Naive thymus-derived CD4-positive, alpha-beta T cell (primary cell): Measurements from ENCODE around the gene ZDHHC1. TPM values are rescaled to one million over a fixed set of nuclear protein-coding genes. Genes with fewer than 3 reads are reported as not detected.
A peak's percentile ranks its signal among the peaks of the same experiment; 100 is the strongest.
"Not testable (repeated sequence)": the region's sequence is repeated elsewhere in the genome, so short reads cannot be mapped to it uniquely, and the experiment has no call there.

Source experiments
- ATAC-seq: fragments of 150-1000 bp; cut with Tn5 transposase; 2 replicates; pipeline ENCODE4 v1.10.0; 2021; ENCODE audit warnings: mild to moderate bottlenecking, moderate library complexity
- CTCF ChIA-PET: fragments of 350-600 bp; sonication (Branson Sonifier 250); formaldehyde crosslinking; loops from one replicate; lab custom pipeline; 2021; ENCODE audit warnings: antibody characterized with exemption; lab: Charles Lee
- POLR2A ChIA-PET: fragments of 350-600 bp; sonication (Branson Sonifier 250); formaldehyde crosslinking; loops from one replicate; lab custom pipeline; 2021; ENCODE audit warnings: antibody characterized with exemption, inconsistent platforms; lab: Charles Lee
- DNase-seq, 9 donors: peaks; one replicate each; pipeline versions ENCODE4 v3.0.0 to v3.0.0-alpha.2; 2020 to 2022; ENCODE audit warnings: mixed read lengths in 1 of 9
- H3K27ac ChIP-seq: one replicate; pipeline ENCODE4 v1.7.0; 2013; ENCODE audit warnings: mild to moderate bottlenecking, low read depth, low read length, moderate library complexity
- H3K27me3 ChIP-seq, 2 donors: one replicate each; pipeline ENCODE4 v1.7.0; 2013; ENCODE audit warnings: low read length in 2 of 2, mild to moderate bottlenecking in 2 of 2, moderate library complexity in 2 of 2; ENCODE audit not compliant: control insufficient read depth in 2 of 2, insufficient read depth in 2 of 2
- H3K36me3 ChIP-seq, 3 experiments: 1 replicate in 2 of 3; 2 replicates in 1 of 3; pipeline ENCODE4 v1.7.0; 2013; ENCODE audit warnings: low read length in 3 of 3, mild to moderate bottlenecking in 3 of 3, moderate library complexity in 1 of 3; ENCODE audit not compliant: insufficient read depth in 3 of 3, control insufficient read depth in 2 of 3
- H3K4me1 ChIP-seq, 2 donors: one replicate each; pipeline ENCODE4 v1.7.0; 2013; ENCODE audit warnings: low read length in 2 of 2, mild to moderate bottlenecking in 2 of 2, moderate library complexity in 1 of 2; ENCODE audit not compliant: control insufficient read depth in 2 of 2, insufficient read depth in 2 of 2
- H3K4me3 ChIP-seq: 2 replicates; pipeline ENCODE4 v1.7.0; 2013; ENCODE audit warnings: mild to moderate bottlenecking, low read length
- H3K9me3 ChIP-seq, 3 experiments: 1 replicate in 2 of 3; 2 replicates in 1 of 3; pipeline ENCODE4 v1.7.0; 2013; ENCODE audit warnings: low read length in 3 of 3; ENCODE audit not compliant: control insufficient read depth in 2 of 3
- H3K27ac Mint-ChIP-seq, 9 donors: one replicate each; pipeline ENCODE4 v1.8.0; 2020 to 2022; ENCODE audit warnings: mixed read lengths in 9 of 9, mild to moderate bottlenecking in 8 of 9, moderate library complexity in 5 of 9, inconsistent platforms in 2 of 9
- H3K27me3 Mint-ChIP-seq, 5 donors: one replicate each; pipeline ENCODE4 v1.8.0; 2021 to 2022; ENCODE audit warnings: mixed read lengths in 5 of 5, mild to moderate bottlenecking in 1 of 5
- H3K36me3 Mint-ChIP-seq, 5 donors: one replicate each; pipeline ENCODE4 v1.8.0; 2020 to 2022; ENCODE audit warnings: mixed read lengths in 5 of 5, mild to moderate bottlenecking in 3 of 5, inconsistent platforms in 1 of 5
- H3K4me1 Mint-ChIP-seq, 7 donors: one replicate each; pipeline ENCODE4 v1.8.0; 2020 to 2022; ENCODE audit warnings: mixed read lengths in 7 of 7, mild to moderate bottlenecking in 3 of 7, inconsistent platforms in 1 of 7
- H3K4me3 Mint-ChIP-seq, 10 donors: one replicate each; pipeline ENCODE4 v1.8.0; 2020 to 2022; ENCODE audit warnings: mild to moderate bottlenecking in 10 of 10, mixed read lengths in 10 of 10, moderate library complexity in 6 of 10, inconsistent platforms in 2 of 10
- H3K9me3 Mint-ChIP-seq, 11 donors: one replicate each; pipeline ENCODE4 v1.8.0; 2020 to 2022; ENCODE audit warnings: mixed read lengths in 11 of 11, mild to moderate bottlenecking in 4 of 11, inconsistent platforms in 1 of 11, moderate library complexity in 1 of 11
- intact Hi-C, 2 donors: fragments of 100-400 bp; cut with micrococcal nuclease; formaldehyde crosslinking; loops; one replicate each; pipeline ENCODE4 v1.15.1; 2023
- polyA plus RNA-seq, 2 donors: library from polyadenylated mRNA; unstranded; fragments of 300-500 nt; fragmentation: Illumina TruSeq; gene quantifications; one replicate each; pipeline ENCODE4 v1.2.3, GENCODE V29; 2021
- total RNA-seq, 6 experiments: library from RNA in 5 of 6; stranded (reverse) in 5 of 6; gene quantifications; 1 replicate in 5 of 6; 2 replicates in 1 of 6; pipeline ENCODE4 v1.2.3 and lab custom pipeline; 2021 to 2026

Gene ZDHHC1
- total and polyA plus RNA-seq, 7 experiments from 2014 or later = 0.34 to 3.6 (median 0.48) TPM; not detected in 4

DNA sequence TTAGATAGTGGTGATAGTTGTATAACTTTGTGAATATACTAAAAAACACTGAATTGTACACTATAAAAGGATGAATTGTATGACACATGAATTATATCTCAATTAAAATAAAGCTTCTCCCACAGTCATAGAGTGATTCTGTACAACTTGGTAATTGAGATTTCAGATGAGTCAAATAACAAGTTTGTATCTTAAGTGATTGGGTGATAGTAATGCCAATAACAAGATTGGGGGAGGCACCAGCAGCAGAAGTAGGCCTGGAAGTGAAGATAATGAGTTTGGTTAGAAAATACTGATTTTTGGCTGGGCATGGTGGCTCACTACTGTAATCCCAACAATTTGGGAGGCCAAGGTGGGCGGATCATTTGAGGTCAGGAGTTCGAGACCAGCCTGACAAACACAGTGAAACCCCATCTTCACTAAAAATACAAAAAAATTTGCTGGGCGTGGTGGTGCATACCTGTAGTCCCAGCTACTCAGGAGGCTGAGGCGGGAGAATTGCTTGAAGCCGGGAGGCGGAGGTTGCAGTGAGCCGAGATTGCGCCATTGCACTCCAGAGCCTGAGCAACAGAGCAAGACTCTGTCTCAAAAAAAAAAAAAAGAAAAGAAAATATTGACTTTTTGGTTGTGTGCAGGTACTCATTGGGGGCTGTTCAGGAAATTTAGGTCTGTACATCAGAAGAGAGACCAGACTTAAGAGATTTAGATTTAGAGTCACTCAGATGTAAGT lies 56.6 kb downstream of the ZDHHC1 start:
- H3K27me3 Mint-ChIP-seq = peaks cover 0 to 29% (median 3%) of the 10 kb centered on the region in 5 donors
- H3K27me3 ChIP-seq, CTCF ChIA-PET, H3K9me3 ChIP-seq, H3K4me3 Mint-ChIP-seq, H3K4me1 ChIP-seq, H3K9me3 Mint-ChIP-seq, DNase-seq, H3K4me3 ChIP-seq, POLR2A ChIA-PET, ATAC-seq, H3K27ac Mint-ChIP-seq, H3K36me3 Mint-ChIP-seq, H3K27ac ChIP-seq, H3K36me3 ChIP-seq: not testable (repeated sequence)
- intact Hi-C loops = loop anchor here in 1 of 2 donors (10.0 kb wide), 1 partner anchor 105 kb away; no protein-coding TSS in a partner anchor
- peaks cover under 1 to 15% (median 9%) of the 10 kb centered on the region in 7 donors for H3K4me1 Mint-ChIP-seq

DNA sequence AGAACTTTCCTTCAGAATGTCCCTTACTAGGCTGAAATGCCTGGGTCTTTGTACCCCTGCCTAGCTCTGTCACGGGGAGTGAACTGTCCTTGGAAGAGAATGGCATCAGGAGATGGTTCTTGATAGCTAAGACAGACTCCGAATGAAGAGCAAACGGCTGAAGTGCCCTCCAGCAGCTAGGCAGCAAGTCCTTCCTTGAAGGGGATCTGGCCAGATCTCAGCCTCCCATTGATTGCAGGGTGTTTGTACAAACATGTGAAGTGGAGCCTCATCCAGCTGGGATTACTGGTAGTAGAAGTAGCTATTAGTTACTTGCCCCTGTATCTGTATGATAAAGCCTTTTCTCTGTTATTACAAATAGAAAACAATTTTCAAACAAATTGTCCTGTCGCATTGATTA lies 58.7 kb downstream of the ZDHHC1 start:
- H3K4me3 ChIP-seq = no peak overlapping the region
- Mint-ChIP-seq H3K9me3 (no peaks in the 10 kb centered on the region), H3K36me3 (no peaks in the 10 kb centered on the region), H3K4me3 (no peak overlapping the region), H3K4me1 (no peaks in the 10 kb centered on the region), H3K27me3 (peaks cover 0 to 23% (median 3%) of the 10 kb centered on the region in 5 donors), H3K27ac (no peak overlapping the region)
- no peaks in the 10 kb centered on the region for H3K4me1 ChIP-seq
- H3K27ac ChIP-seq = no peak overlapping the region
- intact Hi-C loops = loop anchor here in 1 of 2 donors (10.0 kb wide), 1 partner anchor 107 kb away; no protein-coding TSS in a partner anchor
- ATAC-seq (no peak), DNase-seq (no peak)
- no peaks in the 10 kb centered on the region for H3K36me3 ChIP-seq
- POLR2A ChIA-PET = no interaction called here
- no peaks in the 10 kb centered on the region for H3K27me3 ChIP-seq
- CTCF ChIA-PET = interaction anchor here (0.7 kb wide), 1 partner anchor 32 kb away, joined by 3 read pairs; no protein-coding TSS in a partner anchor
- H3K9me3 ChIP-seq = no peaks in the 10 kb centered on the region

GRCh38 chr16:67356396-67356795 lies 59.9 kb downstream of the ZDHHC1 start:
- Mint-ChIP-seq H3K4me1 (no peaks in the 10 kb centered on the region), H3K27me3 (peaks cover 0 to 25% (median 3%) of the 10 kb centered on the region in 5 donors), H3K9me3 (no peaks in the 10 kb centered on the region), H3K4me3 (no peak overlapping the region), H3K36me3 (no peaks in the 10 kb centered on the region), H3K27ac (no peak overlapping the region)
- ATAC-seq (no peak), DNase-seq (no peak)
- intact Hi-C loops = loop anchor here in 1 of 2 donors (10.0 kb wide), 1 partner anchor 108 kb away; no protein-coding TSS in a partner anchor
- Histone ChIP-seq H3K27ac (no peak overlapping the region), H3K27me3 (no peaks in the 10 kb centered on the region), H3K36me3 (no peaks in the 10 kb centered on the region), H3K9me3 (no peaks in the 10 kb centered on the region), H3K4me3 (no peak overlapping the region), H3K4me1 (no peaks in the 10 kb centered on the region)
- ChIA-PET CTCF (no interaction called here), POLR2A (no interaction called here)

GRCh38 chr16:67352463-67352862 lies 63.8 kb downstream of the ZDHHC1 start:
- not testable (repeated sequence) for H3K4me1 ChIP-seq, DNase-seq, H3K4me3 ChIP-seq, ATAC-seq, H3K36me3 ChIP-seq, H3K4me1 Mint-ChIP-seq, H3K9me3 Mint-ChIP-seq, H3K36me3 Mint-ChIP-seq, H3K27me3 ChIP-seq, H3K9me3 ChIP-seq, H3K27ac ChIP-seq, H3K4me3 Mint-ChIP-seq
- ChIA-PET POLR2A (interaction anchor here (0.9 kb wide), 1 partner anchor 65 kb away, joined by 3 read pairs; no protein-coding TSS in a partner anchor), CTCF (interaction anchor here (0.6 kb wide), 1 partner anchor 753 kb away, joined by 3 read pairs; no protein-coding TSS in a partner anchor)
- H3K27me3 Mint-ChIP-seq = peaks cover 0 to 20% (median 6%) of the 10 kb centered on the region in 5 donors
- peak overlapping the region in 1 of 9 donors; percentile 21 for H3K27ac Mint-ChIP-seq
- intact Hi-C loops = loop anchor here in 1 of 2 donors (10.0 kb wide), 1 partner anchor 112 kb away; no protein-coding TSS in a partner anchor

DNA sequence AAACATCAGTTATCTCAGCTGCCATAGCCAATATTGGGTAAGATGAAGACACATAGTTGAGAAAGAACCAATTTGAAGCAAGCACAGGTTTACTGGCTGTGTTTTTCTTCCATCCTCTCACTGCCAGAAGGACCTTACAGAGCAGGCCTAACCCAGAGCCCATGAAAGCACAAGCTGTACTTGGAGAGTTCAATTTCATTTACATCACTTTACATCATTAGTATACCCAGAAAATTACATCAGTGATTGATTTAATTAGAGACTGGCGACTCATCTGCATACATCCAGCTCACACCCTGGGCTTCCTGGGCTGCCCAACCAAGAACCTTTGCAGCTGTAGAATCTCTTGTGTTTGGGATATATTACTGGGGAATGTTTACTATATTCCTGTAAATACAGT lies 66.0 kb downstream of the ZDHHC1 start:
- Mint-ChIP-seq H3K4me3 (no peak overlapping the region), H3K36me3 (no peaks in the 10 kb centered on the region), H3K27ac (no peak overlapping the region), H3K9me3 (no peaks in the 10 kb centered on the region), H3K4me1 (no peaks in the 10 kb centered on the region), H3K27me3 (peaks cover 0 to 15% (median 4%) of the 10 kb centered on the region in 5 donors)
- ChIA-PET CTCF (interaction anchor here (0.6 to 1.3 kb wide), 2 partner anchors 50 to 443 kb away, joined by 4 to 6 read pairs; no protein-coding TSS in a partner anchor), POLR2A (no interaction called here)
- no peak overlapping the region for H3K4me3 ChIP-seq
- H3K9me3 ChIP-seq = no peaks in the 10 kb centered on the region
- no peak for DNase-seq
- no peaks in the 10 kb centered on the region for H3K4me1 ChIP-seq
- ATAC-seq = no peak
- no peak overlapping the region for H3K27ac ChIP-seq
- no peaks in the 10 kb centered on the region for H3K27me3 ChIP-seq
- H3K36me3 ChIP-seq = no peaks in the 10 kb centered on the region
- intact Hi-C loops = loop anchor here in 1 of 2 donors (10.0 kb wide), 1 partner anchor 114 kb away; no protein-coding TSS in a partner anchor

GRCh38 chr16:67349172-67349571 lies 67.1 kb downstream of the ZDHHC1 start:
- Histone ChIP-seq H3K36me3 (no peaks in the 10 kb centered on the region), H3K4me3 (no peak overlapping the region), H3K27ac (no peak overlapping the region), H3K9me3 (no peaks in the 10 kb centered on the region), H3K27me3 (no peaks in the 10 kb centered on the region), H3K4me1 (no peaks in the 10 kb centered on the region)
- ATAC-seq (no peak), DNase-seq (peak in 4 of 9 donors; percentile 19 to 43 (median 31))
- H3K27ac Mint-ChIP-seq = peak overlapping the region in 1 of 9 donors; percentile 6
- ChIA-PET POLR2A (no interaction called here), CTCF (interaction anchor here (2.0 kb wide), 1 partner anchor 50 kb away, joined by 4 read pairs; no protein-coding TSS in a partner anchor)
- intact Hi-C loops = loop anchor here in 1 of 2 donors (1.0 to 2.0 kb wide), 2 partner anchors 50 to 67 kb away; partner anchors contain the start of gene ZDHHC1
- no peaks in the 10 kb centered on the region for H3K4me1 Mint-ChIP-seq
- H3K27me3 Mint-ChIP-seq = peaks cover 0 to 13% (median 4%) of the 10 kb centered on the region in 5 donors
- no peaks in the 10 kb centered on the region for H3K36me3 Mint-ChIP-seq
- no peaks in the 10 kb centered on the region for H3K9me3 Mint-ChIP-seq
- no peak overlapping the region for H3K4me3 Mint-ChIP-seq
